SK-N-SH (cell line): Measurements from ENCODE around the gene RFNG. TPM values are rescaled to one million over a fixed set of nuclear protein-coding genes. Genes with fewer than 3 reads are reported as not detected.

Experiments
- CTCF ChIA-PET: fragments of 300-600, 350-600 bp; formaldehyde crosslinking; extraction: SDS; loops from one replicate; lab custom pipeline; 2021; lab: Yijun Ruan, JAX
- POLR2A ChIA-PET: fragments of 350-600 bp; sonication (Branson Sonifier 250); formaldehyde crosslinking; extraction: SDS; loops from one replicate; lab custom pipeline; 2020; ENCODE audit warnings: antibody characterized with exemption, inconsistent platforms; lab: Yijun Ruan, JAX
- DNase-seq: peaks from one replicate; pipeline ENCODE4 v3.0.0; 2012
- H2AFZ ChIP-seq: fragments of 200-600 bp; sonication (generic); 2 replicates; pipeline ENCODE4 v1.8.1; 2016; ENCODE audit warnings: antibody characterized with exemption, mild to moderate bottlenecking, low read depth
- H3F3A ChIP-seq: fragments of 200-600 bp; sonication (generic); replicated peaks from 2 replicates; pipeline ENCODE3; 2016; ENCODE audit warnings: antibody characterized with exemption, mild to moderate bottlenecking; ENCODE audit not compliant: insufficient read depth
- H3K27ac ChIP-seq, 2 experiments: fragments of 200-500 bp in 1 of 2; fragments of 200-600 bp in 1 of 2; sonication (Bioruptor generic) in 1 of 2; sonication (generic), shearing (Covaris generic) in 1 of 2; 2 replicates each; pipeline versions ENCODE4 v1.5.1 to v1.6.1; 2014 to 2016; ENCODE audit warnings: low read depth in 2 of 2, inconsistent platforms in 1 of 2, low read length in 1 of 2, mild to moderate bottlenecking in 1 of 2, mixed read lengths in 1 of 2
- H3K27me3 ChIP-seq: fragments of 200-600 bp; sonication (generic), shearing (Covaris generic); 2 replicates; pipeline ENCODE4 v1.6.1; 2016; ENCODE audit warnings: mixed run types; ENCODE audit not compliant: insufficient read depth
- H3K36me3 ChIP-seq, 2 experiments: fragments of 200-500 bp in 1 of 2; fragments of 200-600 bp in 1 of 2; sonication (Bioruptor generic) in 1 of 2; sonication (generic) in 1 of 2; replicated peaks in 1 of 2; 2 replicates each; pipeline versions ENCODE3 to v1.5.1; 2014 to 2016; ENCODE audit warnings: low read length in 1 of 2, mild to moderate bottlenecking in 1 of 2; ENCODE audit not compliant: insufficient read depth in 2 of 2, control insufficient read depth in 1 of 2
- H3K4me1 ChIP-seq, 2 experiments: fragments of 200-500 bp in 1 of 2; fragments of 200-600 bp in 1 of 2; sonication (Bioruptor generic) in 1 of 2; sonication (generic), shearing (Covaris generic) in 1 of 2; 2 replicates each; pipeline versions ENCODE4 v1.5.1 to v1.6.1; 2014 to 2016; ENCODE audit warnings: low read depth in 1 of 2, low read length in 1 of 2, mixed run types in 1 of 2; ENCODE audit not compliant: insufficient read depth in 2 of 2, control insufficient read depth in 1 of 2
- H3K4me2 ChIP-seq: fragments of 200-600 bp; sonication (generic), shearing (Covaris generic); 2 replicates; pipeline ENCODE4 v1.6.1; 2017; ENCODE audit warnings: mixed run types
- H3K4me3 ChIP-seq, 2 experiments: fragments of 200-500 bp in 1 of 2; fragments of 200-600 bp in 1 of 2; sonication (Bioruptor generic) in 1 of 2; sonication (generic), shearing (Covaris generic) in 1 of 2; 2 replicates each; pipeline versions ENCODE4 v1.5.1 to v1.8.1; 2014 to 2016; ENCODE audit warnings: low read depth in 2 of 2, inconsistent platforms in 1 of 2, low read length in 1 of 2, mild to moderate bottlenecking in 1 of 2, mixed read lengths in 1 of 2, moderate library complexity in 1 of 2
- H3K79me2 ChIP-seq: fragments of 200-600 bp; sonication (generic); 2 replicates; pipeline ENCODE4 v1.8.1; 2017; ENCODE audit warnings: mild to moderate bottlenecking; ENCODE audit not compliant: insufficient read depth
- H3K9ac ChIP-seq: fragments of 200-600 bp; sonication (generic); 2 replicates; pipeline ENCODE4 v1.6.1; 2017; ENCODE audit warnings: mixed run types
- H3K9me2 ChIP-seq: fragments of 200-600 bp; sonication (generic); 2 replicates; pipeline ENCODE4 v1.6.1; 2017; ENCODE audit warnings: mixed run types
- H3K9me3 ChIP-seq: fragments of 200-600 bp; sonication (generic); 2 replicates; pipeline ENCODE4 v1.6.1; 2017; ENCODE audit warnings: mixed run types, mild to moderate bottlenecking, moderate library complexity
- H4K20me1 ChIP-seq: fragments of 200-600 bp; sonication (generic); 2 replicates; pipeline ENCODE4 v1.6.1; 2017; ENCODE audit warnings: mild to moderate bottlenecking, mixed run types; ENCODE audit not compliant: insufficient read depth
- CHD2 ChIP-seq: fragments of 150-350 bp; IDR thresholded peaks from 2 replicates; pipeline ENCODE4 v1.6.1; 2018; ENCODE audit warnings: low read length; ENCODE audit not compliant: partially characterized antibody
- ELF1 ChIP-seq: IDR thresholded peaks from 2 replicates; pipeline ENCODE4 v1.4.0; 2012
- FOSL2 ChIP-seq: IDR thresholded peaks from 2 replicates; pipeline ENCODE4 v1.4.0; 2012; ENCODE audit warnings: low read depth, mild to moderate bottlenecking, moderate library complexity, borderline replicate concordance
- GABPA ChIP-seq: IDR thresholded peaks from 2 replicates; pipeline ENCODE4 v1.4.0; 2012; ENCODE audit warnings: low read depth, mild to moderate bottlenecking
- IRF3 ChIP-seq: fragments of 150-350 bp; IDR thresholded peaks from 2 replicates; pipeline ENCODE4 v1.6.1; 2016; ENCODE audit warnings: mild to moderate bottlenecking, low read depth, low read length
- MEF2A ChIP-seq: IDR thresholded peaks from 2 replicates; pipeline ENCODE4 v1.4.0; 2012; ENCODE audit warnings: low read depth, borderline replicate concordance
- NRF1 ChIP-seq: IDR thresholded peaks from 2 replicates; pipeline ENCODE4 v1.6.1; 2012; ENCODE audit warnings: low read depth, mild to moderate bottlenecking, low read length
- POLR2AphosphoS5 ChIP-seq: IDR thresholded peaks from 2 replicates; pipeline ENCODE4 v1.6.1; 2012; ENCODE audit warnings: low read depth, low read length
- RFX5 ChIP-seq: IDR thresholded peaks from 2 replicates; pipeline ENCODE4 v1.6.1; 2012; ENCODE audit warnings: mild to moderate bottlenecking, improper control_type of control experiment, low read length
- RXRA ChIP-seq: IDR thresholded peaks from 2 replicates; pipeline ENCODE4 v1.4.0; 2012; ENCODE audit warnings: low read depth, mild to moderate bottlenecking, borderline replicate concordance
- SMC3 ChIP-seq: IDR thresholded peaks from 2 replicates; pipeline ENCODE4 v1.6.1; 2012; ENCODE audit warnings: low read depth, low read length, improper control_type of control experiment
- TAF1 ChIP-seq: IDR thresholded peaks from 2 replicates; pipeline ENCODE4 v1.6.1; 2012; ENCODE audit warnings: low read depth, mild to moderate bottlenecking, low read length, moderate library complexity, borderline replicate concordance
- ZBTB33 ChIP-seq: IDR thresholded peaks from 2 replicates; pipeline ENCODE4 v1.4.0; 2012; ENCODE audit warnings: low read depth, borderline replicate concordance
- WGBS: methylation state at CpG from one replicate; pipeline ENCODE4 v1.1.6; 2017; ENCODE audit warnings: low lambda C conversion rate; 5-methylcytosine and 5-hydroxymethylcytosine counted together
- polyA plus RNA-seq, 3 experiments: library from polyadenylated mRNA; depleted of rRNA; stranded (reverse); fragments of >200 nt; gene quantifications; 2 replicates each; pipeline ENCODE4 v1.2.3, GENCODE V29; 2012
- TF ChIP-seq, protein P1 (sequence below): IDR thresholded peaks from 2 replicates; pipeline ENCODE4 v1.4.0; 2012; ENCODE audit warnings: low read depth, borderline replicate concordance
- TF ChIP-seq, protein P2 (sequence below): fragments of 150-350 bp; IDR thresholded peaks from 2 replicates; pipeline ENCODE4 v1.6.1; 2017; ENCODE audit warnings: antibody characterized with exemption, low read length, low read depth, borderline replicate concordance

The RFNG gene
- polyA plus RNA-seq, 1 of the 3 experiments (the other 2 are of a cell fraction): 68.6 TPM

- Histone ChIP-seq H3K4me3 (no peak overlapping the region), H2AFZ (no peak overlapping the region), H3K36me3 (peaks cover 21 to 46% of the 10 kb centered on the region in 2 experiments), H3K27me3 (no peaks in the 10 kb centered on the region), H3K27ac (no peak overlapping the region), H3K9ac (no peak overlapping the region), H4K20me1 (peaks cover 14% of the 10 kb centered on the region; the same call in 1 of the 2 replicates), H3K79me2 (peaks cover 36% of the 10 kb centered on the region), H3F3A (peaks cover 5% of the 10 kb centered on the region), H3K9me3 (no peaks in the 10 kb centered on the region), H3K4me1 (peaks cover 0 to 25% of the 10 kb centered on the region in 2 experiments; a peak in 2 of 4 replicates), H3K4me2 (no peak overlapping the region), H3K9me2 (no peaks in the 10 kb centered on the region)
- WGBS: 86% methylated on average over 8 of the region's 8 CpGs
- CTCF ChIA-PET: interaction anchor here (2.3 to 4.1 kb wide), 4 partner anchors 13 to 90 kb away, joined by 10 to 45 read pairs (median 30); partner anchors contain the start of genes DCXR and RAC3
- no peak for TF ChIP-seq FOSL2
- TF ChIP-seq MEF2A: no peak
- no peak for TF ChIP-seq POLR2AphosphoS5
- no peak for TF ChIP-seq TAF1
- no peak for TF ChIP-seq CHD2
- TF ChIP-seq SMC3: no peak
- no peak for TF ChIP-seq GABPA
- TF ChIP-seq RXRA: no peak
- TF ChIP-seq, protein P1, sequence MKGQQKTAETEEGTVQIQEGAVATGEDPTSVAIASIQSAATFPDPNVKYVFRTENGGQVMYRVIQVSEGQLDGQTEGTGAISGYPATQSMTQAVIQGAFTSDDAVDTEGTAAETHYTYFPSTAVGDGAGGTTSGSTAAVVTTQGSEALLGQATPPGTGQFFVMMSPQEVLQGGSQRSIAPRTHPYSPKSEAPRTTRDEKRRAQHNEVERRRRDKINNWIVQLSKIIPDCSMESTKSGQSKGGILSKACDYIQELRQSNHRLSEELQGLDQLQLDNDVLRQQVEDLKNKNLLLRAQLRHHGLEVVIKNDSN: no peak
- no peak for TF ChIP-seq ELF1
- no peak for TF ChIP-seq IRF3
- no peak for TF ChIP-seq ZBTB33
- TF ChIP-seq, protein P2, sequence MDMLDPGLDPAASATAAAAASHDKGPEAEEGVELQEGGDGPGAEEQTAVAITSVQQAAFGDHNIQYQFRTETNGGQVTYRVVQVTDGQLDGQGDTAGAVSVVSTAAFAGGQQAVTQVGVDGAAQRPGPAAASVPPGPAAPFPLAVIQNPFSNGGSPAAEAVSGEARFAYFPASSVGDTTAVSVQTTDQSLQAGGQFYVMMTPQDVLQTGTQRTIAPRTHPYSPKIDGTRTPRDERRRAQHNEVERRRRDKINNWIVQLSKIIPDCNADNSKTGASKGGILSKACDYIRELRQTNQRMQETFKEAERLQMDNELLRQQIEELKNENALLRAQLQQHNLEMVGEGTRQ: no peak
- no peak for TF ChIP-seq RFX5
- TF ChIP-seq NRF1: no peak
- no peak for DNase-seq
- POLR2A ChIA-PET: no interaction called here
Measured at GRCh38 chr17:82049106-82049505, 2.5 kb downstream of the RFNG start.
